A549 (cell line): ENCODE measurements around the gene VPS51. TPM values are rescaled to one million over a fixed set of nuclear protein-coding genes. Genes with fewer than 3 reads are reported as not detected.

Experiments
- ATAC-seq, 2 experiments: fragments of 200-7000 bp in 1 of 2; fragments of >200 bp in 1 of 2; cut with Nextera tagmentation in 1 of 2; cut with Tn5 transposase in 1 of 2; 3 replicates each; pipeline versions ENCODE4 v1.8.0 to v1.9.1; 2018 to 2020; ENCODE audit warnings: mild to moderate bottlenecking in 1 of 2, moderate library complexity in 1 of 2
- CTCF ChIA-PET: fragments of 300-600 bp; sonication (Branson Sonifier 250); formaldehyde crosslinking; extraction: SDS; loops from one replicate; lab custom pipeline; 2021; ENCODE audit warnings: antibody characterized with exemption, inconsistent platforms; lab: Yijun Ruan, JAX
- POLR2A ChIA-PET: fragments of 350-600 bp; formaldehyde crosslinking; extraction: SDS; loops from one replicate; lab custom pipeline; 2021; ENCODE audit warnings: antibody characterized with exemption, inconsistent platforms; lab: Yijun Ruan, JAX
- DNase-seq, 2 experiments: peaks; one replicate each; pipeline versions ENCODE4 v3.0.0 to v3.0.0-alpha.2; 2011 to 2016; ENCODE audit warnings: low read depth in 1 of 2, low spot score in 1 of 2
- FAIRE-seq: peaks from 2 replicates; lab custom pipeline; 2011; peaks lifted over from hg19 to GRCh38; lab: Jason Lieb, UNC
- H3K27ac ChIP-seq, 2 experiments: fragments of >200 bp; sonication (Bioruptor Twin); formaldehyde crosslinking; 3 replicates each; pipeline ENCODE4 v1.5.1; 2016 to 2017
- H3K4me1 ChIP-seq: fragments of >200 bp; sonication (Bioruptor Twin); formaldehyde crosslinking; 3 replicates; pipeline ENCODE4 v1.6.1; 2016
- H3K4me2 ChIP-seq: fragments of >200 bp; sonication (Bioruptor Twin); formaldehyde crosslinking; 3 replicates; pipeline ENCODE4 v1.6.1; 2016
- H3K4me3 ChIP-seq: fragments of >200 bp; sonication (Bioruptor Twin); formaldehyde crosslinking; 3 replicates; pipeline ENCODE4 v1.5.1; 2016
- H3K9me3 ChIP-seq: fragments of >200 bp; sonication (Bioruptor Twin); formaldehyde crosslinking; 3 replicates; pipeline ENCODE4 v1.6.1; 2016
- BHLHE40 ChIP-seq: IDR thresholded peaks from 2 replicates; pipeline ENCODE4 v1.6.1; 2012; ENCODE audit warnings: low read depth, low read length, inconsistent platforms
- CBX2 ChIP-seq: fragments of 200-600 bp; sonication (generic); IDR thresholded peaks from 2 replicates; pipeline ENCODE4 v1.6.1; 2016; ENCODE audit warnings: low read depth, mild to moderate bottlenecking, borderline replicate concordance
- CBX8 ChIP-seq: fragments of 200-600 bp; sonication (generic); IDR thresholded peaks from 2 replicates; pipeline ENCODE4 v1.6.1; 2016
- CEBPB ChIP-seq, 2 experiments: fragments of >200 bp in 1 of 2; sonication (Bioruptor Twin) in 1 of 2; formaldehyde crosslinking in 1 of 2; IDR thresholded peaks; 2 replicates each; pipeline ENCODE4 v1.6.1; 2012 to 2016
- CHD2 ChIP-seq: fragments of 150-350 bp; IDR thresholded peaks from 2 replicates; pipeline ENCODE4 v1.6.1; 2014; ENCODE audit warnings: low read length; ENCODE audit not compliant: partially characterized antibody
- CHD4 ChIP-seq: fragments of 200-600 bp; sonication (generic); IDR thresholded peaks from 2 replicates; pipeline ENCODE4 v1.6.1; 2016; ENCODE audit warnings: antibody characterized with exemption, mild to moderate bottlenecking, borderline replicate concordance
- CTCF ChIP-seq: fragments of >200 bp; sonication (Bioruptor Twin); formaldehyde crosslinking; IDR thresholded peaks from 3 replicates; pipeline ENCODE4 v1.5.1; 2016
- HDAC2 ChIP-seq: fragments of 200-600 bp; sonication (generic); IDR thresholded peaks from 2 replicates; pipeline ENCODE4 v1.6.1; 2016
- HEYL ChIP-seq: fragments of 250-450 bp; sonication (Bioruptor Pico); IDR thresholded peaks from 2 replicates; pipeline ENCODE4 v1.8.0; 2021; ENCODE audit warnings: mild to moderate bottlenecking, moderate library complexity
- HMGXB4 ChIP-seq: fragments of 250-450 bp; sonication (Bioruptor Pico); IDR thresholded peaks from 2 replicates; pipeline ENCODE4 v1.5.0; 2021; ENCODE audit warnings: mild to moderate bottlenecking, moderate library complexity, borderline replicate concordance
- JUN ChIP-seq, 2 experiments: fragments of >200 bp; sonication (Bioruptor Twin); formaldehyde crosslinking; IDR thresholded peaks; 2 replicates in 1 of 2; 3 replicates in 1 of 2; pipeline ENCODE4 v1.6.1; 2016 to 2017
- KDM1A ChIP-seq: fragments of 200-600 bp; sonication (generic); IDR thresholded peaks from 2 replicates; pipeline ENCODE4 v1.6.1; 2016; ENCODE audit warnings: low read depth, mild to moderate bottlenecking
- KDM5A ChIP-seq: fragments of 200-600 bp; sonication (generic); IDR thresholded peaks from 2 replicates; pipeline ENCODE4 v1.6.1; 2016; ENCODE audit warnings: antibody characterized with exemption, mild to moderate bottlenecking
- MAFK ChIP-seq: fragments of 450-650 bp; IDR thresholded peaks from 2 replicates; pipeline ENCODE4 v1.6.1; 2014; ENCODE audit not compliant: partially characterized antibody
- MAZ ChIP-seq: fragments of 150-350 bp; IDR thresholded peaks from 2 replicates; pipeline ENCODE4 v1.6.1; 2014; ENCODE audit warnings: antibody characterized with exemption, low read depth, low read length, borderline replicate concordance
- MYC ChIP-seq: IDR thresholded peaks from 2 replicates; pipeline ENCODE4 v1.6.1; 2012; ENCODE audit warnings: mild to moderate bottlenecking, inconsistent platforms, low read length, improper control_type of control experiment, borderline replicate concordance
- NR3C1 ChIP-seq: fragments of >200 bp; sonication (Bioruptor Twin); formaldehyde crosslinking; IDR thresholded peaks from 3 replicates; pipeline ENCODE4 v1.6.1; 2017
- PHF8 ChIP-seq: fragments of 200-600 bp; sonication (generic); IDR thresholded peaks from 2 replicates; pipeline ENCODE4 v1.6.1; 2016; ENCODE audit warnings: low read depth, mild to moderate bottlenecking, antibody characterized with exemption, moderate library complexity, borderline replicate concordance
- POLR2A ChIP-seq: IDR thresholded peaks from 2 replicates; pipeline ENCODE4 v1.6.1; 2012; ENCODE audit warnings: mild to moderate bottlenecking, low read length
- POLR2AphosphoS2 ChIP-seq: conservative IDR thresholded peaks from 2 replicates; pipeline ENCODE4 v1.6.1; 2012; ENCODE audit warnings: low read length, improper control_type of control experiment, inconsistent platforms
- RAD21 ChIP-seq, 2 experiments: fragments of >200 bp in 1 of 2; sonication (Bioruptor Twin) in 1 of 2; formaldehyde crosslinking in 1 of 2; IDR thresholded peaks in 1 of 2; conservative IDR thresholded peaks in 1 of 2; 2 replicates in 1 of 2; 3 replicates in 1 of 2; pipeline ENCODE4 v1.6.1; 2012 to 2018; ENCODE audit warnings: inconsistent platforms in 1 of 2
- RCOR1 ChIP-seq: fragments of 150-350 bp; IDR thresholded peaks from 2 replicates; pipeline ENCODE4 v1.6.1; 2014; ENCODE audit warnings: antibody characterized with exemption, low read length, low read depth
- SREBF2 ChIP-seq: fragments of 450-650 bp; IDR thresholded peaks from 2 replicates; pipeline ENCODE4 v1.6.1; 2014; ENCODE audit warnings: mild to moderate bottlenecking, moderate library complexity
- TFCP2L1 ChIP-seq: fragments of 250-450 bp; sonication (Bioruptor Pico); IDR thresholded peaks from 2 replicates; pipeline ENCODE4 v1.5.0; 2021; ENCODE audit warnings: mild to moderate bottlenecking
- TP53 ChIP-seq: fragments of 250-450 bp; sonication (Bioruptor Pico); IDR thresholded peaks from 2 replicates; pipeline ENCODE4 v1.5.0; 2021; ENCODE audit warnings: mild to moderate bottlenecking, moderate library complexity
- ZC3H11A ChIP-seq: fragments of 450-650 bp; IDR thresholded peaks from 2 replicates; pipeline ENCODE4 v1.6.1; 2014; ENCODE audit warnings: antibody characterized with exemption, mild to moderate bottlenecking
- ZFP36 ChIP-seq: fragments of 450-650 bp; IDR thresholded peaks from 2 replicates; pipeline ENCODE4 v1.6.1; 2014; ENCODE audit warnings: borderline replicate concordance; ENCODE audit not compliant: partially characterized antibody
- ZNF302 ChIP-seq: fragments of 250-450 bp; sonication (Bioruptor Pico); IDR thresholded peaks from 2 replicates; pipeline ENCODE4 v1.9.0; 2021; ENCODE audit warnings: inconsistent platforms, mild to moderate bottlenecking, moderate library complexity
- ZSCAN20 ChIP-seq: fragments of 250-450 bp; sonication (Bioruptor Pico); IDR thresholded peaks from 2 replicates; pipeline ENCODE4 v1.8.0; 2022; ENCODE audit warnings: mild to moderate bottlenecking, moderate library complexity
- WGBS: methylation state at CpG from one replicate; pipeline ENCODE4 v1.1.6; 2017; ENCODE audit errors: missing lambda C conversion rate; 5-methylcytosine and 5-hydroxymethylcytosine counted together
- polyA plus RNA-seq, 4 experiments: library from polyadenylated mRNA; depleted of rRNA in 3 of 4; stranded (reverse); fragments of >200 nt; fragmentation: RNase III in 1 of 4; extraction: RNeasy Plus Mini Kit Qiagen cat#74134 plus additional on column Dnase treatment in 1 of 4; gene quantifications; 2 replicates in 3 of 4; 3 replicates in 1 of 4; pipeline ENCODE4 v1.2.3, GENCODE V29; 2011 to 2017
- TF ChIP-seq, protein P1 (sequence below): IDR thresholded peaks from 2 replicates; pipeline ENCODE4 v1.6.1; 2012; ENCODE audit warnings: low read depth, borderline replicate concordance
- TF ChIP-seq, protein P2 (sequence below): fragments of >200 bp; sonication (Bioruptor Twin); formaldehyde crosslinking; IDR thresholded peaks from 2 replicates; pipeline ENCODE4 v1.6.1; 2016
- TF ChIP-seq, protein P3 (sequence below): fragments of 250-450 bp; sonication (Bioruptor Pico); IDR thresholded peaks from 2 replicates; pipeline ENCODE4 v1.5.0; 2020; ENCODE audit warnings: low read depth, mild to moderate bottlenecking, moderate library complexity

The VPS51 gene
- polyA plus RNA-seq, 2 of the 4 experiments (the other 2 are of a cell fraction), result 37.2 to 51.0 TPM

DNA sequence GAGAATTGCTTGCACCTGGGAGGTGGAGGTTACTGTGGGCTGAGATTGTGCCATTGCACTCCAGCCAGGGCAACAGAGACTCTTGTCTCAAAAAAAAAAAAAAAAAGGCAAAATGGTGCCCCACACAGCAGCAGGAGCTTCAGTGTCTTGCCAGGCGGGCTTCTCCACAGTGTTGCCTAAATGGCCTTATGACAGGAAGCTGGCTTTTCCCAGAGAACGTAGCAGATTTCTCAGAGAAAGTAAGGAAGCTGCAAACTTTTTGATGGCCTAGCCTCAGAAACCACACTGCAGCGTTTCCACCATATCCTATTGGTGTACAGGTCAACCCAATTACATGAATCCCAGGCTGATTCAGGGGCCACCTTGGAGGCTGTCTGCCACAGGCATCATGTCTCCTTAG lies 61.3 kb downstream of the VPS51 start:
- CTCF ChIA-PET, result interaction anchor here (0.7 to 1.3 kb wide), 2 partner anchors 8 to 334 kb away, joined by 3 to 4 read pairs; no protein-coding TSS in a partner anchor

GRCh38 chr11:65159012-65159411 lies 63.0 kb downstream of the VPS51 start:
- 55% methylated on average over 5 of the region's 5 CpGs for WGBS
- Histone ChIP-seq H3K4me2 (no peak overlapping the region), H3K4me1 (no peaks in the 10 kb centered on the region), H3K27ac (no peak overlapping the region), H3K9me3 (no peaks in the 10 kb centered on the region), H3K4me3 (no peak overlapping the region)
- FAIRE-seq (no peak), ATAC-seq (no peak), DNase-seq (no peak)
- ChIA-PET CTCF (interaction anchor here (0.6 to 1.5 kb wide), 2 partner anchors 15 to 46 kb away, joined by 3 read pairs; no protein-coding TSS in a partner anchor), POLR2A (no interaction called here)
- no peak for TF ChIP-seq HEYL (CRISPR knock-in tag)
- no peak for TF ChIP-seq CEBPB (IDR thresholded peaks at IDR 0.05)
- no peak for TF ChIP-seq ZFP36
- TF ChIP-seq KDM1A, result no peak
- TF ChIP-seq JUN (IDR thresholded peaks at IDR 0.05), result no peak
- TF ChIP-seq CBX8, result no peak
- no peak for TF ChIP-seq HDAC2
- no peak for TF ChIP-seq NR3C1
- TF ChIP-seq ZSCAN20, result no peak
- TF ChIP-seq POLR2A, result no peak

More for the DNA sequence above, 61.3 kb downstream of the VPS51 start:
- Histone ChIP-seq H3K4me2 (no peak overlapping the region), H3K9me3 (no peaks in the 10 kb centered on the region), H3K27ac (no peak overlapping the region), H3K4me1 (no peaks in the 10 kb centered on the region), H3K4me3 (no peak overlapping the region)
- TF ChIP-seq, protein P1, sequence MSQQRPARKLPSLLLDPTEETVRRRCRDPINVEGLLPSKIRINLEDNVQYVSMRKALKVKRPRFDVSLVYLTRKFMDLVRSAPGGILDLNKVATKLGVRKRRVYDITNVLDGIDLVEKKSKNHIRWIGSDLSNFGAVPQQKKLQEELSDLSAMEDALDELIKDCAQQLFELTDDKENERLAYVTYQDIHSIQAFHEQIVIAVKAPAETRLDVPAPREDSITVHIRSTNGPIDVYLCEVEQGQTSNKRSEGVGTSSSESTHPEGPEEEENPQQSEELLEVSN, result no peak
- TF ChIP-seq, protein P2, sequence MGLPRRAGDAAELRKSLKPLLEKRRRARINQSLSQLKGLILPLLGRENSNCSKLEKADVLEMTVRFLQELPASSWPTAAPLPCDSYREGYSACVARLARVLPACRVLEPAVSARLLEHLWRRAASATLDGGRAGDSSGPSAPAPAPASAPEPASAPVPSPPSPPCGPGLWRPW, result no peak
- TF ChIP-seq SREBF2 (no peak), TFCP2L1 (CRISPR knock-in tag) (no peak), CBX2 (no peak), KDM1A (no peak), RAD21 (conservative IDR thresholded peaks at IDR 0.05 in 1 of 2, IDR thresholded peaks at IDR 0.05 in 1 of 2) (no peak), PHF8 (no peak), ZFP36 (no peak), RCOR1 (no peak), CHD4 (no peak), MAZ (no peak), MAFK (no peak), ZNF302 (CRISPR knock-in tag) (no peak)
- TF ChIP-seq, protein P3, sequence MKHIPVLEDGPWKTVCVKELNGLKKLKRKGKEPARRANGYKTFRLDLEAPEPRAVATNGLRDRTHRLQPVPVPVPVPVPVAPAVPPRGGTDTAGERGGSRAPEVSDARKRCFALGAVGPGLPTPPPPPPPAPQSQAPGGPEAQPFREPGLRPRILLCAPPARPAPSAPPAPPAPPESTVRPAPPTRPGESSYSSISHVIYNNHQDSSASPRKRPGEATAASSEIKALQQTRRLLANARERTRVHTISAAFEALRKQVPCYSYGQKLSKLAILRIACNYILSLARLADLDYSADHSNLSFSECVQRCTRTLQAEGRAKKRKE (CRISPR knock-in tag), result no peak
- FAIRE-seq (no peak), DNase-seq (no peak), ATAC-seq (no peak)
- POLR2A ChIA-PET, result interaction anchor here (0.6 kb wide), 1 partner anchor 22 kb away, joined by 4 read pairs; no protein-coding TSS in a partner anchor
- WGBS, result 66% methylated on average over 3 of the region's 3 CpGs

- WGBS, result 32% methylated on average over 3 of the region's 3 CpGs
- DNase-seq, result no peak
- ChIA-PET POLR2A (no interaction called here), CTCF (interaction anchor here (1.8 kb wide), 1 partner anchor 114 kb away, joined by 3 read pairs; no protein-coding TSS in a partner anchor)
- H3K4me1 ChIP-seq, result no peaks in the 10 kb centered on the region
- no peak for FAIRE-seq
- no peaks in the 10 kb centered on the region for H3K9me3 ChIP-seq
- no peak overlapping the region for H3K4me3 ChIP-seq
- no peak for ATAC-seq
- H3K4me2 ChIP-seq, result no peak overlapping the region
- no peak overlapping the region for H3K27ac ChIP-seq
- TF ChIP-seq CTCF (no peak), KDM5A (no peak), ZC3H11A (no peak), RAD21 (conservative IDR thresholded peaks at IDR 0.05 in 1 of 2, IDR thresholded peaks at IDR 0.05 in 1 of 2) (no peak), MYC (no peak), BHLHE40 (no peak), POLR2AphosphoS2 (no peak), ZNF302 (CRISPR knock-in tag) (no peak), MAZ (no peak), HMGXB4 (CRISPR knock-in tag) (no peak), TP53 (CRISPR knock-in tag) (no peak), CHD2 (no peak)
Measured at GRCh38 chr11:65160643-65161042, 64.6 kb downstream of the VPS51 start.
